GM12874 (cell line): Measurements from ENCODE around the gene LILRB5.

Experiments
- CTCF ChIP-seq: IDR thresholded peaks from 2 replicates; pipeline ENCODE4 v1.5.1; 2011; ENCODE audit warnings: low read depth, mild to moderate bottlenecking, control low read depth, low read length, moderate library complexity; ENCODE audit not compliant: insufficient read depth

The LILRB5 gene

GRCh38 chr19:54294539-54294938, 37.5 kb upstream of the LILRB5 start:
- no peak for TF ChIP-seq CTCF

- no peak for TF ChIP-seq CTCF
Observed at GRCh38 chr19:54287456-54287855, 30.4 kb upstream of the LILRB5 start.

- TF ChIP-seq CTCF: no peak
Observed at GRCh38 chr19:54282686-54283470, 25.8 kb upstream of the LILRB5 start.

GRCh38 chr19:54281007-54281728, 24.1 kb upstream of the LILRB5 start, which contains the start of gene LILRB2:
Gene LILRB2, minus strand, starts transcription at chr19:54281110. Its CDS starts 614 bp downstream, at chr19:54280496.
- no peak for TF ChIP-seq CTCF

- no peak for TF ChIP-seq CTCF
Observed at GRCh38 chr19:54279406-54279962, 22.4 kb upstream of the LILRB5 start.

- TF ChIP-seq CTCF: no peak
Observed at GRCh38 chr19:54275951-54276350, 18.9 kb upstream of the LILRB5 start.

GRCh38 chr19:54273821-54274220, 16.7 kb upstream of the LILRB5 start:
- no peak for TF ChIP-seq CTCF
